ENCODE results near the gene FRRS1. TPM values are rescaled to one million over a fixed set of nuclear protein-coding genes. Genes with fewer than 3 reads are reported as not detected.
"Not testable (repeated sequence)": the region's sequence is repeated elsewhere in the genome, so short reads cannot be mapped to it uniquely, and the experiment has no call there.

Gene FRRS1, protein sequence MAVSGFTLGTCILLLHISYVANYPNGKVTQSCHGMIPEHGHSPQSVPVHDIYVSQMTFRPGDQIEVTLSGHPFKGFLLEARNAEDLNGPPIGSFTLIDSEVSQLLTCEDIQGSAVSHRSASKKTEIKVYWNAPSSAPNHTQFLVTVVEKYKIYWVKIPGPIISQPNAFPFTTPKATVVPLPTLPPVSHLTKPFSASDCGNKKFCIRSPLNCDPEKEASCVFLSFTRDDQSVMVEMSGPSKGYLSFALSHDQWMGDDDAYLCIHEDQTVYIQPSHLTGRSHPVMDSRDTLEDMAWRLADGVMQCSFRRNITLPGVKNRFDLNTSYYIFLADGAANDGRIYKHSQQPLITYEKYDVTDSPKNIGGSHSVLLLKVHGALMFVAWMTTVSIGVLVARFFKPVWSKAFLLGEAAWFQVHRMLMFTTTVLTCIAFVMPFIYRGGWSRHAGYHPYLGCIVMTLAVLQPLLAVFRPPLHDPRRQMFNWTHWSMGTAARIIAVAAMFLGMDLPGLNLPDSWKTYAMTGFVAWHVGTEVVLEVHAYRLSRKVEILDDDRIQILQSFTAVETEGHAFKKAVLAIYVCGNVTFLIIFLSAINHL
- 3.9 TPM for polyA plus RNA-seq (ENCODE audit: insufficient read length)

DNA sequence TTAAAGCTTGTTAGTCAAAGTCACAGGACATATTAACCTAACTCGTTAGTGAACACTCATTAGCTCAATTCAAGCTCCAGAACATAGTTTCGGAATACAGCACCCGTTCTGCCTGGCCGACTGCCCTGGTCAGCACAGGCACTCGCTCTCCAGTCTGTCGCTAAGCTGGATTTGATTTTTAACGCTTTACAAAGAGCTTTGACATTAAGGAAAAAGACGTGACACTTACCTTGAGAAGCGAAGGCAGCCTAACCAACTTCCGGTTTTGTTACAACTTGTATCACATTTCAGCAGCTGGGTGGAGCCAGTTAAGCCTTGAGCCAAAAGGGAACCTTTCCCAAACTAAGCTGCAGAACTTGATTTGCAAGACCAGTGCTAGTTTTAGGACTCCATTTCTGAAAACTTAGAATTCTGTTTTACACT is at the start of gene FRRS1:
Gene FRRS1, minus strand, starts transcription at position 258 of the 423 bp plus-strand sequence. CDS start 17,867 bp downstream, outside the sequence.
- DNase-seq (ENCODE audit: low read depth) = peak; percentile 67

DNA sequence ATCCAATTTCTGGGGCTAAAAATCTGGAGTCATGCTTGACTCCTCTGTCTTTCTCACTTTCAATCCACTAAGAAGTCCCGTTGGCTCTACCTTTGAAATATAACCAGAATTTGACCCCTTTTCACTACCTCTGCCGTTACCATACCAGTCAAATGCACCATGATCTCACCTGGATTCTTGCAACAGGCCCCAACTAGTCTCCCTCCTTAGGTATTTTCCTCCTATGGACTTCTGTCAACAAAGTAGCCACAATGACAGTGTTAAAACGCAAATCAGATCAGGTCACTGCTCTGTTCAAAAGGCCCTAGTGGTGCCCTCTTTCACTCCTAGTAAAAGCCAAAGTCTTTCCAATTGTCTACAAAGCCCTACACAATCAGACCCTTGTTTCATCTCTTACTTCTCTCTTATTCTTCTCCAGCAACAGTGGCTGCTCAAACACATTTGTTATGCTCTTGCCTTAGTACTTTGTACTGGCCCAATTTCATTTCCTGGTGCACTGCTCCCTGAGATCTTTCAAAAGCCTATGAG is 48.0 kb upstream of the FRRS1 start:
- no peak for DNase-seq (ENCODE audit: low read depth)

DNA sequence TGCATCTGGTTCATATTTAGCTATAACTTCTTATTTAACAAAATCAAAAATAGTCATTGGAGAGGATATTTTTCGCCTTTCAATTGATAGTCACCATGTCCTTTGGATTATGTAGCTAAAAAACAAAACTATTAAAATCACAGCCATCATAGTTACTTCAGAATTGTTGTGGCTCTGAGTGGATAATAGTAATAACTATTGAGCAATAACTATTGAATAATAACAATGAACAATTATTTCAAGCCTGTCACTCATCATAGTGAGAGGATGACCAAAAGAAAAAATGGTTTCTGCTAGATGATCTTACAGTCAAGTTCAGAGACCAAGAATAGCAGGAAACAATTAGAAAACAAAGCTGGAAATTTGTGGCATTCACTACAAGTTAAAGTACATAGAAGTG is 45.3 kb upstream of the FRRS1 start:
- DNase-seq (ENCODE audit: low read depth) = no peak

DNA sequence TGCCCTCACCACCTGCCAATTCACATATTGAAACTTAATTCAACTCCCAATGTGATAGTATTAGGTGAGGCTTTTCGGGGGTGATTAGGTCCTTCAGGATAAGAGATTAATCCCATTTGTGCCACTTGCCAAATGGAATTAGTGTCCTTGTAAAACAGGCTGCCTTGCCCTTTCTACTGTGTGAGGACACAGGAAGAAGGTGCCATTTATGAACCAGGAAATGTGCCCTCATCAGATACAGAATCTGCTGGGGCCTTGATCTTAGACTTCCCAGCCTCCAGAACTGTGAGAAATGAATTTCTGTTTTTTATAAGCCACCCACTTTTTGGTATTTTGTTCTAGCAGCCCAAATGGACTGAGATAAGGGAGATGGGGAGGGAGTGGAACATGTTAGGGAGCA is 44.6 kb upstream of the FRRS1 start:
- no peak for DNase-seq (ENCODE audit: low read depth)

DNA sequence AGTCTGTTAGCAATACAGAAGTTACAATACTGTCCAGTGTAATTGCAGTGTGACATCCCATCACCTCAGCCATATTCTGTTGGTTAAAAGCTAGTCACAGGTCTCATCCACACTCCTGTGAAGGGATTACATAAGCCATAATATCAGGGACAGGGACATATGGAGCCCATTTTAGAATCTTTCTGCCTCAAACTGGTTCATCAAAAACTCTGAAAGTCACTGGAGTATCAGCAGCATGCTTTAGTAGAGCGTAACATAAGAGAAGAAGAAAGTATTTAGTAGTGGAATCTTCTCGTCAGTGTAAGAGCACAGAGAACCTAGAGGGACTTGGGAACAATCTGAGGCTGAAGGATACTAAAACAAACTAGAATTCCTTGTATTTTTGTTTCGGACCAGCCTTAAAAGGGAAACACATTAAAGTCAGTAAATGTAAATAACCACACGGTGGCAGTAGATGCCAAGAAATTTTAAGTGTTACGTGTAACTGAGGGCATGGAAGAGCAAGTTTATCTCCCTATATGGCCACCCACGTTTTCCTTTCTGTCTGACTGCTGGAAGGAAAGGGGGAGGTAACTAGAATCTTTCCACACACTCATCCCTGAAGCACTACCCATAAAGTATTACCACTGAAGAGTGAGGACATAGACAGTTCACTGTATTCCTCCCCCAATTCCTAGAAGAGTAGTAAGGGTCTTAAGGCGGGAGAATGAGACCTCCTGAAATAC is 42.1 kb upstream of the FRRS1 start:
- DNase-seq (ENCODE audit: low read depth) = peak; percentile 89

DNA sequence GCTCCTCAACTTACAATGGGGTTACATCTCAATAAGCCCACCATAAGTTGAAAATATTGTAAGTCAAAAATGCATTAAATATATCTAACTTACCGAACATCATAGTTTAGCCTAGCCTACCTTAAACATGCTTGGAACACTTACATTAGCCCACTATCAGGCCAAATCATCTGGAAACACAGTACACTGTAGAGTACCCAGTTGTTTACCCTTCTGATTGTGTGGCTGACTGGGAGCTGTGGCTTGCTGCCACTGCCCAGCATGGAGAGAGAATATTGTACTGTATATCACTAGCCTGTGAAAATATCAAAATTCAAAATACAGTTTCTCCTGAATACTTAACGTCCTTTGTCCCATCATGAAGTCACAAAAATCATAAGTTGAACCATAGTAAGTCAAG is 40.4 kb upstream of the FRRS1 start:
- no peak for DNase-seq (ENCODE audit: low read depth)

DNA sequence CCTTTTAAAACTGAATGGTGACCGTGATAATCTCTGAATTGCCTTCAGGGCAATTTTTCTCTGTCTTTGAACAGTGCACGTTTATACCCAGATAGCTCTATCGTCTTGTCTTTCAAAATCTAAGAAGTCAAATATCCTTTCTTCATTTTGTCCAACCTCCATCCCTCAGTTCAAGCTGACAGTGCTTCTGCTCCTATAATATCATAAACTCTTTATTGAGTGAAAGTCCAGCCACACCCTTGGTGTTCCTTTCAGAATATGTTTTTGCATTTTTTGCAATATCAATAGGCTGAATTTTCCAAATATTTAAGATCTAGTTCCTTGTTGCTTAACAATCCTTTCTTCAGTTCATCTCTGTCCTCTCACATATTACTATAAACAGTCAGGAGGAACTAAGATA is 35.1 kb upstream of the FRRS1 start:
- DNase-seq (ENCODE audit: low read depth) = no peak

DNA sequence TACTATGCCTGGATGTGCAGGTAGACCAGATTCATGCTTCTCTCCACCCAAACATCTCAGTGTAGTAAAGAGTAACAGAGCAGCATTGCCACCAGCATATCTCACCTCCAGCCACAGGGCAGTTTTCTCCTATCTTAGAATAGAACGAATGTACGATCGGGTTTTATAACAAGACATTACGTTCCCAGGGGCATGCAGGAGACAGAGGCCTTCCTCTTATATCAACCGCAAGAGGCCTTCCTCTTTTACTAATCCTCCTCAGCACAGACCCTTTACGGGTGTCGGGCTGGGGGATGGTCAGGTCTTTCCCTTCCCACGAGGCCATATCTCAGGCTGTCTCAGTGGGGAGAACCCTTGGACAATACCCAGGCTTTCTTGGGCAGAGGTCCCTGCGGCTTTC is 27.4 kb upstream of the FRRS1 start:
- DNase-seq (ENCODE audit: low read depth) = not testable (repeated sequence)

DNA sequence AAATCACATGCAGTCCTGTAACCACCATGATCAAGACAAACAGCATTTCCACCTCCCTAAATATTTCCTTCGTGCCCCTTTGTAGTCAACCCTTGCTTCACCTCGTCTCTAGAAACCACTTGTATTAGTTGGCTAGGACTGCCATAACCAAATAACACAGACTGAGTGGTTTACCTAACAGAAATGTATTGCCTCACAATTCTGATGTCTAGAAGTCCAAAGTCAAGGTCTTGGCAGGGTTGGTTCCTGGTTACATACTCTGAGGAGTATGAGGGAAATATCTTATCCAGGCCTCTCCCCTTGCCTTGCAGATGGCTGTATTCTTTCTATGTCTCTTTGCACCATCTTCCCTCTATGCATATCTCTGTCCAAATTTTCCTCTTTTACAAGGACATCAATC is 23.3 kb upstream of the FRRS1 start:
- DNase-seq (ENCODE audit: low read depth) = no peak

DNA sequence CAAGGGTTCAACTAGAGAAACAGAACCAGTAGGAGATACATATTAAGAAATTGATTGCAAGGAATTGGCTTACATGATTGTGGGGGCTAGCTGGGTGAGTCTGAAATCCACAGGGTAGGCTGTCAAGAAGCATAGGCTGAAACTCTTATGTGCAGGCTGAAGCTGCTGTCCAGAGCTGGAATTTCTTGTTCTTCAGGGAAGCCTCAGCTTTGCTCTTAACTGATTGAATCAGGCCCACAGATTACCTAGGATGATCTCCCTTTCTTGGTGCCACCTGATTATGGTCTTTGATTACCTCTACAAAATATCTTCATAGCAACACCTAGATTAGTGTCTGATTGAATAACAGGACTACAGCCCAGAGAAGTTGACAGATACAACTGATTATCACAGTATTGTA is 22.5 kb upstream of the FRRS1 start:
- DNase-seq (ENCODE audit: low read depth) = no peak

DNA sequence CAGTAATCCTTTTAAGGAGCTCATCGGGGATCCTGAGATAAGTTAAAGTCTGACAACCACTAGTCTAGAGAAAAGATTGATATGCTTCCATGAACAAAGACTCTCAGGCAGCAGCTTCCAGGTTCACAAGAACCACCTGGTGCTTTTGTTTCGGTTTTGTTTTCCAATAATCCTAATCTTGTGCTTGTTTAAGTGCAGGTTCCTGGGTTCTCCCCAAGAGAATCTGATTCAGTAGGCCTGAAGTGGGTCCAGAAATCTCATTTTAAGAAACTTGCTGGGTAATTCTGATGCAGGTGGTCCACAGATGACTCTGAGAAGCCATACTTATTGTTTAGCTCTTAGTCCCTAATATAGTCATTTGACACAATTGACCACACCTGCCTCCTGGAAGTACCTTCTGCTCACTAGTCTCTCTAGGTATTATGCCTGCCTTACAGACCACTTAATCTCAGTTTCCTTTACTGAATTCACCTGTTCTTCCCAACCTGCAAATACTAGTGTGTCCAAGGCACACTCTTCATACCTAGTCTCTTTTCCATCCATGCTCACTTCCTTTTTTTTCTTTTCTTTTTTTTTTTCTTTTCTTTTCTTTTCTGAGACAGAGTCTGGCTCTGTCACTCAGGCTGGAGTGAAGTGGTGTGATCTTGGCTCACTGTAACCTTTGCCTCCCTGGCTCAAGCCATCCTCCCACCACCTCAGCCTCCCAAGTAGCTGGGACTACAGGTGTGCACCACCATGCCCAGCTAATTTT is 20.5 kb upstream of the FRRS1 start:
- DNase-seq (ENCODE audit: low read depth) = no peak

DNA sequence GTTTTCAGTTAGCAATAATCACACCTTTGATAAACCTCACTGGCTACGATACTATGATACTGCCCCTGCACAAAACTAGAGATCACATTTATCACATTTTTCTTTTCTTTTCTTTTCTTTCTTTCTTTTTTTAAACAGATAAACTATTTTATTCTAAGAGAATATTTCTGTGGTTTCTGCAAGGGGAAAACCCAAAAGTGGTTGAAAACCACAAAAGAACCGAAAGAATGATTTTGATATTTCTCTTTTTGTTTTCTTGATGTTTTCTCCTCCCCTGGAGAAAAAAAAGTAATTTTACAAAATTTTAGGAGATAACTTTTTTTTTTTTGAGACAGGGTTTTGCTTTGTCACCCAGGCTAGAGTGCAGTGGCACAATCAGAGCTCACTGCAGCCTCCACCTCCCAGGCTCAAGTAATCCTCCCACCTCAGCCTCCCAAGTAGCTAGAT is 18.4 kb upstream of the FRRS1 start:
- DNase-seq (ENCODE audit: low read depth) = no peak

DNA sequence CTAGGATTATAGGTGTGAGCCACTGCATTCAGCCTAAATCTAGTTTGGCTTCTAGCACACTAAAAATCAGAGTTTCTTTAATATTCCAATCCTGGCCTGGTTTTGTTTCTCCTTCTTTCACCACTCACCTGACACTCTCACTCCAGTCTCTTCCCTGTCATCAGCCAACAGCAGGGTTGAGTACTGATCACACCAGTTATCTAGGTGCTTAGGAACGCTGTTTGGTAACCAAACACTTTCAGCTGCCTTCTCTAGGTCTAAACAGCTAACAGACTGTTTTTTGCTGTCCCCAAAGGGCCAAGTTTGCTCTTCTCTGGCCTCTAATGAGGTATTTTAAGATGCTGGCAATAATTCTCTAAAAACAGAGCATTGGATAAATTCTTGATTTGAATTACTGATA is 17.7 kb upstream of the FRRS1 start:
- DNase-seq (ENCODE audit: low read depth) = no peak

DNA sequence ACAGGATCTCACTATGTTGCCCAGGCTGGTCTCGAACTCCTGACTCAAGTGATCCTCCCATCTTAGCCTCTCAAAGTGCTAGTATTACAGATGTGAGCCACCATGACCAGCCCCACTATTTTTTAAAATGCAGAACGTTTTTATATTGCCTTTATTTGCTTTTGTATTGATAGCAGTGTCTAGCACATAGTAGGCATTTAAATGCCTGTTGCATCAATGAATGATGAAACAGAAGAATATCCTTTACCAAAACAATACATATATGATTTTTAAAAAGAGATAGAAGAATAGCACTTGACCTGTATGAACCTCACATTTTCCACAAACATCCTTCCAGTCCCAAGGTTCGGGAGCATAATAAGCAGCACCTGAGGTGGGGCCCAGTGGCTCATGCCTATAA is 16.5 kb upstream of the FRRS1 start:
- no peak for DNase-seq (ENCODE audit: low read depth)

DNA sequence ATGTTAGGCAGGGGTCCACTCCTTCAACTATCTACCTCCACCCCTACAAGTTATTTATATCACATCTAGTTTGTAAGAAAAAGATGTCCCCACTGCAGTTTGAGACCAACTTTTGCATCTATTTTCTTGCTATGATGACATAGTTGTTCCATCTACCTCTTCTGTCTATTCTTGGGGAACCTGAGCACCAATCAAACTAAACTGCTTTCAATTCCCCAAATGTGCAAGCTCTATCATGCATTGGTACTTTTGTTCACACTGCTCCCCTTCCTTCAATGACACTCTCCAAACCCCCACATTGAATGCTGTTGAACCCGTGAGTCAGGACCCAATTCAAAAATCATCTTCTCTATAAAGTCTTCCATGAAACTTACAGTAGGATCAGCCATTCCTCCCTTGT is 16.0 kb upstream of the FRRS1 start:
- no peak for DNase-seq (ENCODE audit: low read depth)

DNA sequence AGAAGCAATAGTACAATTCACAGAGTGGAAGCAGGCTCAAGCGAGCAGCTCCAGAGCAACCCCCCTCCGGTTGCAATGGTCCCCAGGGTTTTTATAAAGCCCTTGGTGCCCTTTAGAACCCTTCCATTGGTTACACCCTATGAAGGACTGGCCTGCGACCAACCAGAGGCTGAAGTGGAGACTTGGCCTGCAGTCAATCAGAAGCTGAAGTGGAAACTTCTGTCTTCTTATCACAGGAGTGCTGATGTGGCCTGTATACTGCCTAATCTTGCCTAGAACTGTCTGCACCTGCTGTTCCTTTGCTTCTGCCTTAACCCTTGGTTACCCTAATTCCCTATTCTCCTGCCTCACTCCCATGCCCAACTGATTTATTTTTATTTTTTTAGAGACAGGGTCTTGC is 15.4 kb upstream of the FRRS1 start:
- no peak for DNase-seq (ENCODE audit: low read depth)

DNA sequence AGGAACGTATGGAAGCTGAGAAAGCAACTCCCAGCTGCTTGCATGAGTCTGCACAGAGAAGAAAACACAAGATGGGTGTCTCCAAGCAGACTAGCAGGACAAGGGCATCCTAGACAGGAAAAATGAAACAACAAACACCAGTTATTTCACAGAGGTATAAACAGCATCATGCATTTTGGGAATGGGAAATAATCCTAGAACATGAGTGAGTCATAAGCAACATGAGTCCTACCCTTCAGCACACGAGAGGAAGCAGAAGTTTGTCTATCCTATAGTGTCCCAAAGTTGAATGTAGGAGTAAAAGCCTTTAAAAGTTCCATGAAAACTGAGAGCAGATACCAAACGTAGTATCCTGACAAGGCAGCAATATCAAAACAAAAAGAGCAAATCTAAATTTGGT is 11.3 kb upstream of the FRRS1 start:
- DNase-seq (ENCODE audit: low read depth) = no peak

DNA sequence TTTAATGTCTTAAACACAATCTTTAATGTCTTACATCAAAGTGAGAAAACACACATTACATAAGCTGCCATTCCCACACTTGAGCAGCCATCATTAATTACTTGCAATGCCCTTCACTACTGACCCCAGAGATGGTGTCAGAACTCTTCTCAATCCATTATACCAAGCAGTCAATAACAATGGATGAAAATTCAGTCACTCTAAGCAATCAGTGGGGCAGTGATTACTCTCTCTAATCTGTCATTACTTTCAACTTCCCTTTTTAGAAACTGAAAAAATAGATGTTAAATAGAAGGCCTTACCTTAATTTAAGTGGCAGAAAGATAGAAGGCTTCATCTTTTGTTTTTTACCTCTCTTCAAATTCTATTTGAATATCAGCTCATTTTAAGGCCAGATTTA is 9.7 kb upstream of the FRRS1 start:
- DNase-seq (ENCODE audit: low read depth) = no peak

DNA sequence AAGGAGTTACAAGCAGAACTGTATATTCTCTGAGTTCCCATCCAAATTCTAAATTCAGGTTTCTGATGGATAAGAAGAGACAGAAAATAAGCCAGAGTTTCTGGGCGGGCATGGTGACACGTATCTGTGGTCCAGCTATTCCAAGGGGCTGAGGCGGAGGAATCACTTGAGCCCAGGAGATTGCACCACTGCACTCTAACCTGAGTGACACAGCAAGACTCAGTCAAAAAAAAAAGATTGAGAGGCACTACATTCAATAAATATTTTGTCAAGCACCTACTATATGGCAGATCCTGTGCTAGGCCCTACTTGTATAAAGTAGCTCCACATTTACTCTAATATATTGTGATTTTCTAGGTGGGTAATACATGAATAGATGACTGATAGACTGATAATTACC is 6.4 kb upstream of the FRRS1 start:
- no peak for DNase-seq (ENCODE audit: low read depth)

DNA sequence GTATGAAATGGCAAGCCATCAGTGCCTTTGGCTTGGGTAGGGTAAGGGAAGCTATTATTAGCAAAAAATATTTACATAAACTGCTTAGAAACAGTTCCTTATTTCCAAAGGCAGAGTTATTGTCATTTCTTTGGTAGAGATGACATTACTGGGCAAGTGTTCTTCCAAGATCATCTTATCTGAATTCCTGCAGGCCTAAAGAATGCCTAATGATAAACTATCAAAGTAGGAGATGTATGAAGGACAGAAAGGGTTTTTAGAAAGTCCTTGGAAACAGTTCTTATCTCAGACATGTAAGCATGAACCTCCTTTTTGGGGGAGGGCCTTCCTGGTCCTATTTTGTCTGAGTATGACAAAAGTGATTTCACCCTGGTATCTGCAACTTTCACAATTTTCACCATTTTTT is 5.1 kb upstream of the FRRS1 start:
- DNase-seq (ENCODE audit: low read depth) = no peak

DNA sequence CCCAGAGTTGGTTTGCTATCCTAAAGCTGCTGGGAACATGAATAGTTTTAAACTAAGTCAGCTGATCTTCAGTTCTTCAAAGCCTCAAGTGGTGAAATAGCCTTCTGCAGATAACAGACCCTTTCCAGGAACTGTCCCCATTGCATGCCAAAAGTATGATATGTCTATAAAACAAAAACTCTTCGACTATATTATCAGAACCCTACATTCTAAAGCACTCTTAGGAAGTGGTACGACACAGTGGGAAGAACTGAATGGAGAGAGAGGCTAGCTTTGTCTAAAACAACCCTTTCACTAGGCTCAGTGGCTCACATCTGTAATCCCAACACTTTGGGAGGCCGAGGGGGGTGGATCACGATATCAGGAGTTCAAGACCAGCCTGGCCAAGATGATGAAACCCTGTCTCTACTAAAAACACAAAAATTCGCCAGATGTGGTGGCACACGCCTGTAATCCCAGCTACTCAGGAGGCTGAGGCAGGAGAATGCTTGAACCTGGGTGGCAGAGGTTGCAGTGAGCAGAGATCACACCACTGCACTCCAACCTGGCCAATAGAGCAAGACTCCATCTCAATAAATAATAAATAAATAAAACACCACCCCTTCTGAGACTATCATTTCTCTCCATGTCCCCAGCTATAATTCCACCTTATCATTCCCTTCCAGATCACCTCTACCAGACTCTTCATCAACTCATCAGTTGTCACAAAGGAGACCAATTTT is 2.2 kb upstream of the FRRS1 start:
- no peak for DNase-seq (ENCODE audit: low read depth)
